HG03159 (cell line): ENCODE measurements around the gene SECTM1.
"Not testable (repeated sequence)": the region's sequence is repeated elsewhere in the genome, so short reads cannot be mapped to it uniquely, and the experiment has no call there.

Source experiments
- ATAC-seq: cut with Tn5 transposase; IDR thresholded peaks from one replicate; pipeline ENCODE4 v1.9.1; 2021; ENCODE audit warnings: mild to moderate bottlenecking, moderate library complexity; ENCODE audit not compliant: unreplicated experiment

SECTM1 gene

GRCh38 chr17:82349287-82349701, 15.7 kb upstream of the SECTM1 start:
- ATAC-seq: no peak

GRCh38 chr17:82348866-82349265, 15.3 kb upstream of the SECTM1 start:
- no peak for ATAC-seq

- no peak for ATAC-seq
These were observed 14.9 kb upstream of the SECTM1 start for GRCh38 chr17:82348434-82348833.

GRCh38 chr17:82347994-82348393, 14.4 kb upstream of the SECTM1 start:
- not testable (repeated sequence) for ATAC-seq

GRCh38 chr17:82346342-82347300, 13.1 kb upstream of the SECTM1 start:
- no peak for ATAC-seq

- ATAC-seq: no peak
These were observed 11.8 kb upstream of the SECTM1 start for GRCh38 chr17:82345151-82345976.

GRCh38 chr17:82344175-82344907, 10.8 kb upstream of the SECTM1 start:
- no peak for ATAC-seq

GRCh38 chr17:82343560-82343959, 10.0 kb upstream of the SECTM1 start:
- no peak for ATAC-seq

GRCh38 chr17:82342361-82343079, 9.0 kb upstream of the SECTM1 start:
- ATAC-seq: no peak

- no peak for ATAC-seq
These were observed 6.3 kb upstream of the SECTM1 start for GRCh38 chr17:82339634-82340580.

- no peak for ATAC-seq
These were observed 5.5 kb upstream of the SECTM1 start for GRCh38 chr17:82338858-82339633.

GRCh38 chr17:82334622-82335394, 1.2 kb upstream of the SECTM1 start:
- ATAC-seq: no peak

GRCh38 chr17:82334204-82334621, 647 bp upstream of the SECTM1 start:
- ATAC-seq: no peak

GRCh38 chr17:82332669-82333278, 792 bp downstream of the SECTM1 start:
- no peak for ATAC-seq

- no peak for ATAC-seq
These were observed 2.1 kb downstream of the SECTM1 start for GRCh38 chr17:82331345-82331939.

GRCh38 chr17:82330322-82331239, 3.0 kb downstream of the SECTM1 start:
- no peak for ATAC-seq
